Measurements from ENCODE around the gene CCSER1.
A peak's percentile ranks its signal among the peaks of the same experiment; 100 is the strongest.

GRCh38 chr4:90419124-90419711 is 292.0 kb downstream of the CCSER1 start:
- TF ChIP-seq CTCF (conservative IDR thresholded peaks at IDR 0.05; ENCODE audit: low read length) (peak; percentile 82), EZH2phosphoT487 (IDR thresholded peaks at IDR 0.05; ENCODE audit: borderline replicate concordance, low read depth, low read length) (no peak)
